K562 (cell line): Measurements from ENCODE around the gene COL4A2. TPM values are rescaled to one million over a fixed set of nuclear protein-coding genes. Genes with fewer than 3 reads are reported as not detected.

ENCODE experiments used
- ATAC-seq: fragments of 200-7000 bp; cut with Tn5 transposase; 3 replicates; pipeline ENCODE4 v1.9.1; 2020; ENCODE audit warnings: moderate library complexity
- BruUV-seq: library from RNA; stranded (reverse); fragments of 400-500 nt; replicated peaks from 2 replicates; lab custom pipeline; 2021; lab: Mats Ljungman, UMichigan
- CTCF ChIA-PET: fragments of 300-600 bp; formaldehyde crosslinking; extraction: SDS; loops from one replicate; lab custom pipeline; 2021; ENCODE audit warnings: low intra/inter-chr PET ratio; lab: Yijun Ruan, JAX
- POLR2A ChIA-PET: fragments of 300-600, 350-650 bp; sonication (Branson Sonifier 250); formaldehyde crosslinking; extraction: SDS; loops from one replicate; lab custom pipeline; 2021; ENCODE audit warnings: antibody characterized with exemption, inconsistent platforms; lab: Yijun Ruan, JAX
- DNase-seq, 4 experiments: peaks; one replicate each; pipeline versions ENCODE4 v3.0.0 to v3.0.0-alpha.2; 2011 to 2018; ENCODE audit warnings: low spot score in 3 of 4, mixed read lengths in 3 of 4; ENCODE audit errors: extremely low read depth in 1 of 4
- FAIRE-seq: peaks from 2 replicates; lab custom pipeline; 2011; peaks lifted over from hg19 to GRCh38; lab: Jason Lieb, UNC
- H2AFZ ChIP-seq: 2 replicates; pipeline ENCODE4 v1.6.0; 2011; ENCODE audit warnings: low read depth, low read length, control low read depth, inconsistent platforms
- H3K27ac ChIP-seq: fragments of 200-600 bp; 3 replicates; pipeline ENCODE4 v1.8.0; 2011; ENCODE audit warnings: low read depth, mild to moderate bottlenecking, control low read depth, inconsistent platforms, low read length, moderate library complexity, mixed read lengths; ENCODE audit errors: extremely low read depth
- H3K27me3 ChIP-seq, 2 experiments: fragments of 300-600 bp in 1 of 2; 2 replicates in 1 of 2; 3 replicates in 1 of 2; pipeline versions ENCODE4 v1.6.0 to v1.8.0; 2011; ENCODE audit warnings: inconsistent platforms in 2 of 2, low read length in 2 of 2, mild to moderate bottlenecking in 1 of 2, mixed read lengths in 1 of 2, moderate library complexity in 1 of 2; ENCODE audit not compliant: control insufficient read depth in 2 of 2, insufficient read depth in 2 of 2
- H3K36me3 ChIP-seq: fragments of 300-600 bp; 3 replicates; pipeline ENCODE4 v1.8.0; 2011; ENCODE audit warnings: mild to moderate bottlenecking, low read length, inconsistent platforms; ENCODE audit not compliant: control insufficient read depth, insufficient read depth
- H3K4me1 ChIP-seq, 2 experiments: fragments of 200-600 bp in 1 of 2; replicated peaks in 1 of 2; 2 replicates in 1 of 2; 3 replicates in 1 of 2; pipeline versions ENCODE4 v1.5.1 to v1.8.0; 2011; ENCODE audit warnings: inconsistent platforms in 2 of 2, low read length in 2 of 2, mild to moderate bottlenecking in 1 of 2, mixed read lengths in 1 of 2, moderate library complexity in 1 of 2; ENCODE audit not compliant: control insufficient read depth in 2 of 2, insufficient read depth in 2 of 2
- H3K4me2 ChIP-seq: 2 replicates; pipeline ENCODE4 v1.6.1; 2011; ENCODE audit warnings: low read length, control low read depth, inconsistent platforms, mixed read lengths; ENCODE audit not compliant: insufficient read depth
- H3K4me3 ChIP-seq: fragments of 200-600 bp; sonication (generic), shearing (Covaris generic); 2 replicates; pipeline ENCODE4 v1.5.1; 2016; ENCODE audit warnings: control low read depth, inconsistent platforms
- H3K79me2 ChIP-seq: fragments of 200-600 bp; 3 replicates; pipeline ENCODE4 v1.8.0; 2011; ENCODE audit warnings: low read length, inconsistent platforms; ENCODE audit not compliant: control insufficient read depth, insufficient read depth
- H3K9ac ChIP-seq, 2 experiments: 2 replicates each; pipeline versions ENCODE4 v1.6.0 to v1.6.1; 2011; ENCODE audit warnings: low read depth in 2 of 2, low read length in 2 of 2, control low read depth in 1 of 2, inconsistent platforms in 1 of 2, mild to moderate bottlenecking in 1 of 2, mixed read lengths in 1 of 2; ENCODE audit not compliant: insufficient read depth in 1 of 2
- H3K9me1 ChIP-seq: one replicate; pipeline ENCODE4 v1.6.0; 2011; ENCODE audit warnings: inconsistent platforms, mild to moderate bottlenecking, low read length, moderate library complexity; ENCODE audit not compliant: control insufficient read depth, insufficient read depth
- H3K9me3 ChIP-seq: replicated peaks from 2 replicates; pipeline ENCODE4 v1.5.1; 2011; ENCODE audit warnings: low read depth, low read length, inconsistent platforms; ENCODE audit not compliant: control insufficient read depth, insufficient read depth
- H4K20me1 ChIP-seq: replicated peaks from 2 replicates; pipeline ENCODE4 v1.6.1; 2011; ENCODE audit warnings: low read length, inconsistent platforms, mixed read lengths; ENCODE audit not compliant: control insufficient read depth, insufficient read depth
- CBX5 ChIP-seq: IDR thresholded peaks from 2 replicates; pipeline ENCODE4 v1.6.1; 2014; ENCODE audit warnings: low read depth, borderline replicate concordance
- GATAD2A ChIP-seq: fragments of 450-650 bp; IDR thresholded peaks from 2 replicates; pipeline ENCODE4 v1.6.1; 2017
- KDM5B ChIP-seq: fragments of 200-600 bp; sonication (generic); IDR thresholded peaks from 2 replicates; pipeline ENCODE4 v1.6.1; 2012; ENCODE audit warnings: low read depth, mild to moderate bottlenecking, moderate library complexity, low read length, control low read depth, inconsistent platforms; ENCODE audit not compliant: insufficient replicate concordance
- KLF16 ChIP-seq: IDR thresholded peaks from 2 replicates; pipeline ENCODE4 v1.6.1; 2016; ENCODE audit warnings: antibody characterized with exemption
- LARP7 ChIP-seq: fragments of 450-650 bp; IDR thresholded peaks from 2 replicates; pipeline ENCODE4 v1.6.1; 2016
- MAFK ChIP-seq: IDR thresholded peaks from 2 replicates; pipeline ENCODE4 v1.6.1; 2011; ENCODE audit warnings: low read length, improper control_type of control experiment
- SMARCA5 ChIP-seq: fragments of 450-650 bp; IDR thresholded peaks from 2 replicates; pipeline ENCODE4 v1.6.1; 2016
- SNIP1 ChIP-seq: fragments of 450-650 bp; IDR thresholded peaks from 2 replicates; pipeline ENCODE4 v1.7.1; 2017; ENCODE audit warnings: low read depth, mild to moderate bottlenecking
- SP2 ChIP-seq: IDR thresholded peaks from 2 replicates; pipeline ENCODE4 v1.6.1; 2011; ENCODE audit warnings: mild to moderate bottlenecking, low read depth, low read length, moderate library complexity; ENCODE audit not compliant: poor library complexity, severe bottlenecking; ENCODE audit errors: extremely low read depth
- SRSF1 ChIP-seq: fragments of 200-400 bp; formaldehyde crosslinking; IDR thresholded peaks from 2 replicates; pipeline ENCODE4 v1.6.1; 2017; ENCODE audit warnings: mild to moderate bottlenecking, low read depth, low read length, moderate library complexity
- STAT6 ChIP-seq: sonication (generic); formaldehyde crosslinking; IDR thresholded peaks from 2 replicates; pipeline ENCODE4 v1.8.1; 2023; ENCODE audit warnings: mild to moderate bottlenecking, missing genetic modification reagents
- ZBTB1 ChIP-seq: sonication (generic); formaldehyde crosslinking; IDR thresholded peaks from 2 replicates; pipeline ENCODE4 v1.8.1; 2023; ENCODE audit warnings: missing genetic modification reagents, low read depth, mild to moderate bottlenecking, borderline replicate concordance
- ZNF239 ChIP-seq: fragments of 250-450 bp; sonication (Bioruptor Pico); IDR thresholded peaks from 2 replicates; pipeline ENCODE4 v1.4.0; 2020; ENCODE audit warnings: mild to moderate bottlenecking
- WGBS: fragments of 100-300 bp; shearing (Covaris generic); methylation state at CpG from one replicate; pipeline ENCODE4 v1.1.6; 2016; ENCODE audit warnings: low coverage, mixed read lengths; ENCODE audit not compliant: insufficient coverage; ENCODE audit errors: missing lambda C conversion rate; 5-methylcytosine and 5-hydroxymethylcytosine counted together
- in situ Hi-C: fragments of 300-500 bp; cut with MboI; formaldehyde crosslinking; loops from 4 replicates; pipeline ENCODE4 v1.15.0; 2018; ENCODE audit warnings: inconsistent platforms, mixed read lengths
- intact Hi-C: fragments of 100-400 bp; cut with micrococcal nuclease; formaldehyde crosslinking; loops from 2 replicates; pipeline ENCODE4 v1.14.2; 2022
- polyA plus RNA-seq, 8 experiments: library from polyadenylated mRNA; depleted of rRNA in 4 of 8; stranded (reverse) in 5 of 8; unstranded in 3 of 8; fragments of >200 nt; fragmentation: Nextera tagmentation in 2 of 8; fragmentation: Illumina TruSeq in 1 of 8; extraction: Ambion mirVana in 2 of 8; extraction: Trizol in 1 of 8; gene quantifications; 2 replicates each; pipeline versions ENCODE4 v1.2.1 to v1.2.3, GENCODE V29; 2011 to 2014; ENCODE audit warnings: inconsistent platforms in 1 of 8, missing spikeins in 1 of 8
- total RNA-seq, 7 experiments: library from RNA; depleted of rRNA in 6 of 7; stranded (reverse); fragments of >200 nt in 6 of 7; fragmentation: Illumina TruSeq in 2 of 7; extraction: Trizol in 2 of 7; gene quantifications; 2 replicates each; pipeline versions ENCODE4 v1.2.1 to v1.2.3, GENCODE V29; 2011 to 2021; ENCODE audit warnings: low replicate concordance in 1 of 7

COL4A2 gene
- total and polyA plus RNA-seq, 9 of the 15 experiments (the other 6 are each of a cell fraction or from before 2014, with no cell fraction given), result 0.13 to 15.2 (median 8.1) TPM

GRCh38 chr13:110293649-110294048 is 13.4 kb upstream of the COL4A2 start (continued):
- TF ChIP-seq CBX5 (no peak), SNIP1 (no peak), LARP7 (no peak)
- TF ChIP-seq, all 486 proteins: peak for 0

GRCh38 chr13:110294146-110294545 is 12.9 kb upstream of the COL4A2 start:
- Histone ChIP-seq H3K27ac (no peak overlapping the region), H3K4me1 (peaks cover 0 to 4% of the 10 kb centered on the region in 2 experiments; a peak in 1 of 5 replicates), H3K79me2 (no peaks in the 10 kb centered on the region), H2AFZ (no peak overlapping the region), H3K9ac (no peak overlapping the region), H3K9me3 (no peaks in the 10 kb centered on the region), H4K20me1 (no peaks in the 10 kb centered on the region), H3K36me3 (no peaks in the 10 kb centered on the region), H3K27me3 (peaks cover 6 to 17% of the 10 kb centered on the region in 2 experiments; a peak in 3 of 5 replicates), H3K4me3 (no peak overlapping the region), H3K9me1 (no peaks in the 10 kb centered on the region), H3K4me2 (no peak overlapping the region)
- ATAC-seq (no peak), FAIRE-seq (no peak), DNase-seq (no peak)
- intact Hi-C loops (no loop called here), in situ Hi-C loops (no loop called here)
- CTCF ChIA-PET, result no interaction called here
- no TSS peak for BruUV-seq
- POLR2A ChIA-PET, result no interaction called here
- 0% methylated on average over 3 of the region's 3 CpGs for WGBS
- TF ChIP-seq MAFK (no peak), KDM5B (no peak), GATAD2A (no peak), SRSF1 (no peak), SMARCA5 (no peak), KLF16 (no peak), ZNF239 (CRISPR knock-in tag) (no peak), SP2 (no peak), ZBTB1 (no peak), STAT6 (no peak)
